ENCODE measurements around the gene CCDC88A. TPM values are rescaled to one million over a fixed set of nuclear protein-coding genes. Genes with fewer than 3 reads are reported as not detected.

CCDC88A gene
- total and polyA plus RNA-seq, 4 donors: 4.0 to 31.0 (median 15.5) TPM

- Histone ChIP-seq H3K4me3 (ENCODE audit: low read depth in 1 of 3, low read length in 3 of 3) (peak overlapping the region; percentile 70 to 88 (median 73)), H3K4me1 (ENCODE audit: control insufficient read depth in 4 of 4, insufficient read depth in 4 of 4, low read length in 3 of 4) (peaks cover 0 to 14% (median 6%) of the 10 kb centered on the region in 4 donors), H3K27ac (ENCODE audit: low read depth in 1 of 2, low read length in 2 of 2) (peak overlapping the region; percentile 80 to 90), H3K27me3 (ENCODE audit: control insufficient read depth in 4 of 4, insufficient read depth in 4 of 4, low read length in 3 of 4) (no peaks in the 10 kb centered on the region), H3K9me3 (ENCODE audit: control insufficient read depth in 4 of 4, low read length in 3 of 4) (no peaks in the 10 kb centered on the region), H3K9ac (ENCODE audit: low read depth in 1 of 2, low read length in 2 of 2) (peak overlapping the region; percentile 88 to 90), H3K36me3 (ENCODE audit: control insufficient read depth in 4 of 4, insufficient read depth in 3 of 4, low read depth in 1 of 4, low read length in 3 of 4) (peaks cover 1 to 11% (median 6%) of the 10 kb centered on the region in 4 donors)
- no peak for DNase-seq (ENCODE audit: low spot score)
- 61% methylated on average over 7 of the region's 7 CpGs for whole genome bisulfite sequencing
- TF ChIP-seq RAD21 (IDR thresholded peaks at IDR 0.05): no peak
- no peak for TF ChIP-seq NR2F2 (IDR thresholded peaks at IDR 0.05)
- TF ChIP-seq HNF4A (conservative IDR thresholded peaks at IDR 0.05): no peak
- no peak for TF ChIP-seq TAF1 (conservative IDR thresholded peaks at IDR 0.05)
- TF ChIP-seq FOXA1 (IDR thresholded peaks at IDR 0.05): no peak
Observed at GRCh38 chr2:55269645-55269990, 150.0 kb downstream of the CCDC88A start.

- peak within 1 kb of the TSS; percentile 88 to 95 for H3K9ac ChIP-seq (ENCODE audit: low read depth in 1 of 2, low read length in 2 of 2)
- WGBS: under 1% methylated on average over 43 of the region's 43 CpGs
Observed at GRCh38 chr2:55268907-55269644, 150.6 kb downstream of the CCDC88A start, which contains the start of gene MTIF2. MTIF2 (minus strand) TSS chr2:55269231; CDS start chr2:55263858, 5,373 bp downstream.

More at GRCh38 chr2:55268907-55269644, 150.6 kb downstream of the CCDC88A start, which contains the start of gene MTIF2:
- peak within 1 kb of the TSS; percentile 80 to 90 for H3K27ac ChIP-seq (ENCODE audit: low read depth in 1 of 2, low read length in 2 of 2)
- no peaks in the 10 kb centered on the region for H3K27me3 ChIP-seq (ENCODE audit: control insufficient read depth in 4 of 4, insufficient read depth in 4 of 4, low read length in 3 of 4)
- no peak for TF ChIP-seq ATF3 (IDR thresholded peaks at IDR 0.05)
- TF ChIP-seq SP1 (IDR thresholded peaks at IDR 0.05): peak; percentile 76
- peak; percentile 94 for TF ChIP-seq YY1 (IDR thresholded peaks at IDR 0.05)
- peak; percentile 64 to 70 for TF ChIP-seq RAD21 (IDR thresholded peaks at IDR 0.05)
- TF ChIP-seq CTCF (IDR thresholded peaks at IDR 0.05; ENCODE audit: low read depth, low read length, missing input control): peak; percentile 3
- TF ChIP-seq NR2F2 (IDR thresholded peaks at IDR 0.05): peak; percentile 85
- peak; percentile 89 for TF ChIP-seq REST (IDR thresholded peaks at IDR 0.05)
- TF ChIP-seq FOXA2 (IDR thresholded peaks at IDR 0.05): no peak
- peak; percentile 78 for TF ChIP-seq TAF1 (conservative IDR thresholded peaks at IDR 0.05)
- TF ChIP-seq RXRA (IDR thresholded peaks at IDR 0.05): peak; percentile 66 to 76
- TF ChIP-seq HNF4A (conservative IDR thresholded peaks at IDR 0.05): peak; percentile 61 to 73
- TF ChIP-seq FOXA1 (IDR thresholded peaks at IDR 0.05): no peak
- TF ChIP-seq HNF4G (IDR thresholded peaks at IDR 0.05): peak; percentile 40
- peak; percentile 48 to 75 for TF ChIP-seq EGR1 (IDR thresholded peaks at IDR 0.05; ENCODE audit: low read depth in 2 of 2)
- peak; percentile 94 for TF ChIP-seq MAX (IDR thresholded peaks at IDR 0.05)
- TF ChIP-seq GABPA (IDR thresholded peaks at IDR 0.05 in 1 of 2, conservative IDR thresholded peaks at IDR 0.05 in 1 of 2): peak; percentile 99 to 100
- peak in 1 of 2 donors; percentile 46 for TF ChIP-seq JUND (IDR thresholded peaks at IDR 0.05)
- TF ChIP-seq ZBTB33 (IDR thresholded peaks at IDR 0.05): peak; percentile 82
- H3K4me1 ChIP-seq (ENCODE audit: control insufficient read depth in 4 of 4, insufficient read depth in 4 of 4, low read length in 3 of 4): peaks cover 0 to 14% (median 6%) of the 10 kb centered on the region in 4 donors
- peak; percentile 95 for DNase-seq (ENCODE audit: low spot score)
- peaks cover 1 to 15% (median 10%) of the 10 kb centered on the region in 4 donors for H3K36me3 ChIP-seq (ENCODE audit: control insufficient read depth in 4 of 4, insufficient read depth in 3 of 4, low read depth in 1 of 4, low read length in 3 of 4)
- no peaks in the 10 kb centered on the region for H3K9me3 ChIP-seq (ENCODE audit: control insufficient read depth in 4 of 4, low read length in 3 of 4)
- H3K4me3 ChIP-seq (ENCODE audit: low read depth in 1 of 3, low read length in 3 of 3): peak within 1 kb of the TSS; percentile 73 to 88 (median 85)
